Uterus (tissue), 4 donors: ENCODE results near the gene ACBD6. TPM values are rescaled to one million over a fixed set of nuclear protein-coding genes. Genes with fewer than 3 reads are reported as not detected.

ENCODE experiments used
- DNase-seq, 2 donors: peaks; one replicate each; pipeline ENCODE4 v3.0.0-alpha.2; 2019 to 2020
- H3K27ac ChIP-seq, 2 donors: fragments of 200-600 bp; sonication (generic); 1 replicate in 1 of 2; 2 replicates in 1 of 2; pipeline ENCODE4 v1.5.1; 2016 to 2018
- H3K27me3 ChIP-seq, 2 donors: fragments of 200-600 bp; sonication (generic); one replicate each; pipeline ENCODE4 v1.5.1; 2018 to 2019; ENCODE audit warnings: control low read depth in 1 of 2
- H3K36me3 ChIP-seq, 2 donors: fragments of 200-600 bp; sonication (generic); one replicate each; pipeline ENCODE4 v1.5.1; 2019; ENCODE audit warnings: control low read depth in 1 of 2
- H3K4me1 ChIP-seq, 2 donors: fragments of 200-600 bp; sonication (generic); one replicate each; pipeline ENCODE4 v1.5.1; 2018 to 2019; ENCODE audit warnings: control low read depth in 1 of 2
- H3K4me3 ChIP-seq, 2 donors: fragments of 200-600 bp; sonication (generic); 1 replicate in 1 of 2; 2 replicates in 1 of 2; pipeline ENCODE4 v1.5.1; 2018 to 2019; ENCODE audit warnings: mild to moderate bottlenecking in 1 of 2
- H3K9me3 ChIP-seq, 2 donors: fragments of 200-600 bp; sonication (generic); one replicate each; pipeline ENCODE4 v1.5.1; 2019; ENCODE audit warnings: control low read depth in 1 of 2
- CTCF ChIP-seq, 4 experiments: fragments of 200-600 bp in 2 of 4; fragments of 450-650 bp in 2 of 4; sonication (generic) in 2 of 4; IDR thresholded peaks; one replicate each; pipeline ENCODE4 v1.5.1; 2016 to 2019; ENCODE audit warnings: antibody characterized with exemption in 4 of 4, mild to moderate bottlenecking in 2 of 4, moderate library complexity in 1 of 4
- POLR2A ChIP-seq, 2 donors: fragments of 450-650 bp; IDR thresholded peaks; one replicate each; pipeline ENCODE4 v1.6.1; 2016; ENCODE audit warnings: antibody characterized with exemption in 2 of 2, mild to moderate bottlenecking in 1 of 2, moderate library complexity in 1 of 2
- intact Hi-C: fragments of 100-400 bp; cut with DNase I; formaldehyde crosslinking; loops from one replicate; pipeline ENCODE4 v1.15.1; 2023; ENCODE audit warnings: low total_unique reads
- total RNA-seq, 4 donors: library from RNA; depleted of rRNA in 3 of 4; stranded (reverse); fragments of >200 nt in 3 of 4; gene quantifications; one replicate each; pipeline versions ENCODE4 v1.1.0 to v1.2.4, GENCODE V29; 2014 to 2023
- donor health status: DM: yes; HTN: yes; CAD: no.

ACBD6 gene
- total RNA-seq, 4 donors from 2014 or later: 22.1 to 54.7 (median 39.6) TPM

DNA sequence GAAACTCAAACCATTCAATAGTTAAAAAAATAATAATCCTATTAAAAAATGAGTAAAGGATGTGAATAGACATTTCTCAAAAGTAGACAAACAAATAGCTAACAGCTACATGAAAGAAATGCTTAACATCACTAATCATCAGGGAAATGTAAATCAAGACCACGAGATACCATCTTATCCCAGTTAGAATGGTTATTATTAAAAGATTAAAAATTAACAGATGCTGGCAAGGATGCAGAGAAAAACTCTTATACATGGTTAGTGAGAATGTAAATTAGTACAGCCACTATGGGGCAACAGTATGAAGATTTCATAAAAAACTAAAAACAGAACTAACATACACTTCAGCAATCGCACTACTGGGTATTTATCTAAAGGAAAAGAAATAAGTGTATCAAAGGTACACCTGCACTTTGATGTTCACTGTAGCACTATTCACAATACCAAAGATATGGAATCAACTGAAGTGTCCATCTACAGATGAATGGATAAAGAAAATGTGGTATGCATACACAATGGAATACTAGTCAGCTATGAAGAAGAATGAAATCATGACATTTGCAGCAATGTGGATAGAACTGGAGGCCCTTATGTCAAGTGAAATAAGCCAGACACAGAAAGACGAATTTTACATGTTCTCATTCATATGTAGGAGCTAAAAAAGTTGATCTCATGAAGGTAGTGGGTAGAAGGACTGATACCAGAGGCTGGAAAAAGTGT is 117.9 kb downstream of the ACBD6 start:
- no peak overlapping the region for H3K27ac ChIP-seq
- DNase-seq: no peak
- H3K4me3 ChIP-seq: no peak overlapping the region
- H3K4me1 ChIP-seq: no peaks in the 10 kb centered on the region
- peaks cover 0 to 23% of the 10 kb centered on the region in 2 donors for H3K9me3 ChIP-seq
- TF ChIP-seq CTCF (IDR thresholded peaks at IDR 0.05) (no peak), POLR2A (IDR thresholded peaks at IDR 0.05) (no peak)
- intact Hi-C loops: no loop called here
- H3K27me3 ChIP-seq: no peaks in the 10 kb centered on the region
- H3K36me3 ChIP-seq: no peaks in the 10 kb centered on the region

- Histone ChIP-seq H3K9me3 (peaks cover 0 to 33% of the 10 kb centered on the region in 2 donors), H3K27me3 (no peaks in the 10 kb centered on the region)
Observed at GRCh38 chr1:180382326-180383115, 119.9 kb downstream of the ACBD6 start.

DNA sequence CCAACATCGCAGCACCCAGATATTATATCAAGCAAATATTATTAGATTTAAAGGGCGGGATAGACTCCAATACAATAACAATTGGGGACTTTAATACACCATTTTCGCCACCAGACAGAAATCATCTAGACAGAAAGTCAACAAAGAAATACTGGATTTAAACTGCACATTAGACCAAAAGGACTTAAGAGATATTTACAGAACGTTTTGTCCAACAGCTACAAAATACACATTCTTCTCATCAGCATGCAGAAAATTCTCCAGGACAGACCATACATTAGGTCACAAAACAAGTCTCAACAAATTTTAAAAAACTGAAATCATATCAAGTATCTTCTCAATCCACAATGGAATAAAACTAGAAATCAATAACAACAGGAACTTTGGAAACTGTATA is 121.2 kb downstream of the ACBD6 start:
- Histone ChIP-seq H3K27me3 (no peaks in the 10 kb centered on the region), H3K4me3 (no peak overlapping the region), H3K9me3 (peaks cover 0 to 33% of the 10 kb centered on the region in 2 donors), H3K36me3 (no peaks in the 10 kb centered on the region), H3K27ac (no peak overlapping the region), H3K4me1 (no peaks in the 10 kb centered on the region)
- intact Hi-C loops: no loop called here
- no peak for TF ChIP-seq CTCF (IDR thresholded peaks at IDR 0.05)
- TF ChIP-seq POLR2A (IDR thresholded peaks at IDR 0.05): no peak
- DNase-seq: no peak

More at GRCh38 chr1:180382326-180383115, 119.9 kb downstream of the ACBD6 start:
- Histone ChIP-seq H3K36me3 (no peaks in the 10 kb centered on the region), H3K4me1 (no peaks in the 10 kb centered on the region), H3K4me3 (no peak overlapping the region), H3K27ac (no peak overlapping the region)
- intact Hi-C loops: no loop called here
- TF ChIP-seq CTCF (IDR thresholded peaks at IDR 0.05): no peak
- TF ChIP-seq POLR2A (IDR thresholded peaks at IDR 0.05): no peak
- no peak for DNase-seq

GRCh38 chr1:180380259-180381183 is 121.9 kb downstream of the ACBD6 start:
- no peak for DNase-seq
- TF ChIP-seq CTCF (IDR thresholded peaks at IDR 0.05) (no peak), POLR2A (IDR thresholded peaks at IDR 0.05) (no peak)
- Histone ChIP-seq H3K4me3 (no peak overlapping the region), H3K36me3 (no peaks in the 10 kb centered on the region), H3K9me3 (peaks cover 0 to 33% of the 10 kb centered on the region in 2 donors), H3K27ac (no peak overlapping the region), H3K27me3 (no peaks in the 10 kb centered on the region), H3K4me1 (no peaks in the 10 kb centered on the region)
- intact Hi-C loops: no loop called here
